ENCODE measurements around the gene KHDRBS2.

GRCh38 chr6:62283365-62283764 lies 2.7 kb downstream of the KHDRBS2 start:
- TF ChIP-seq POLR2A (IDR thresholded peaks at IDR 0.05) (no peak), CTCF (IDR thresholded peaks at IDR 0.05) (no peak)

All from breast epithelium (tissue), 3 donors.